Common myeloid progenitor, CD34-positive (primary cell): ENCODE data around the gene MREG.

Experiments
- CTCF ChIA-PET: fragments of 350-600 bp; sonication (Branson Sonifier 250); formaldehyde crosslinking; loops from one replicate; lab custom pipeline; 2021; ENCODE audit warnings: antibody characterized with exemption; lab: Charles Lee
- POLR2A ChIA-PET: fragments of 350-600 bp; sonication (Branson Sonifier 250); formaldehyde crosslinking; loops from one replicate; lab custom pipeline; 2021; ENCODE audit warnings: antibody characterized with exemption; lab: Charles Lee
- DNase-seq, 3 donors: peaks; one replicate each; pipeline versions ENCODE4 v3.0.0 to v3.0.0-alpha.2; 2013
- H3K27ac ChIP-seq, 2 experiments: 1 replicate in 1 of 2; 2 replicates in 1 of 2; pipeline ENCODE4 v1.7.0; 2013; ENCODE audit warnings: inconsistent platforms in 2 of 2, low read length in 2 of 2, mild to moderate bottlenecking in 2 of 2, low read depth in 1 of 2, moderate library complexity in 1 of 2; ENCODE audit not compliant: severe bottlenecking in 2 of 2, insufficient read depth in 1 of 2, poor library complexity in 1 of 2
- H3K27me3 ChIP-seq, 5 experiments: replicated peaks in 2 of 5; 1 replicate in 3 of 5; 2 replicates in 2 of 5; pipeline versions ENCODE4 v1.6.1 to v1.7.0; 2013; ENCODE audit warnings: low read length in 4 of 5, mild to moderate bottlenecking in 2 of 5, moderate library complexity in 2 of 5, inconsistent platforms in 1 of 5; ENCODE audit not compliant: insufficient read depth in 5 of 5, control insufficient read depth in 4 of 5
- H3K36me3 ChIP-seq, 4 experiments: 1 replicate in 2 of 4; 2 replicates in 2 of 4; pipeline versions ENCODE4 v1.6.1 to v1.7.0; 2013; ENCODE audit warnings: low read length in 3 of 4, control low read depth in 1 of 4, mild to moderate bottlenecking in 1 of 4; ENCODE audit not compliant: control insufficient read depth in 4 of 4, insufficient read depth in 4 of 4
- H3K4me1 ChIP-seq, 4 experiments: 1 replicate in 3 of 4; 2 replicates in 1 of 4; pipeline versions ENCODE4 v1.6.1 to v1.7.1; 2013; ENCODE audit warnings: low read length in 3 of 4, mild to moderate bottlenecking in 3 of 4, control low read depth in 1 of 4, inconsistent platforms in 1 of 4, moderate library complexity in 1 of 4; ENCODE audit not compliant: control insufficient read depth in 4 of 4, insufficient read depth in 4 of 4; ENCODE audit errors: control extremely low read depth in 1 of 4
- H3K4me3 ChIP-seq, 7 experiments: 1 replicate in 4 of 7; 2 replicates in 3 of 7; pipeline versions ENCODE4 v1.5.1 to v1.7.0; 2013; ENCODE audit warnings: mild to moderate bottlenecking in 7 of 7, low read length in 6 of 7, moderate library complexity in 6 of 7, inconsistent platforms in 2 of 7, low read depth in 2 of 7, control low read depth in 1 of 7; ENCODE audit not compliant: insufficient read depth in 4 of 7, control insufficient read depth in 1 of 7; ENCODE audit errors: extremely low read depth in 1 of 7
- H3K9me3 ChIP-seq, 5 experiments: 1 replicate in 4 of 5; 2 replicates in 1 of 5; pipeline versions ENCODE4 v1.6.1 to v1.7.1; 2013; ENCODE audit warnings: low read length in 4 of 5, mild to moderate bottlenecking in 2 of 5, inconsistent platforms in 1 of 5, low read depth in 1 of 5, moderate library complexity in 1 of 5; ENCODE audit not compliant: control insufficient read depth in 4 of 5, insufficient read depth in 2 of 5; ENCODE audit errors: control extremely low read depth in 1 of 5
- WGBS: methylation state at CpG from one replicate; pipeline ENCODE4 v1.1.5; 2013; ENCODE audit not compliant: insufficient coverage; 5-methylcytosine and 5-hydroxymethylcytosine counted together

Gene MREG

GRCh38 chr2:216051350-216051749, 38.0 kb upstream of the MREG start:
- Histone ChIP-seq H3K9me3 (no peaks in the 10 kb centered on the region), H3K4me3 (no peak overlapping the region), H3K27me3 (no peaks in the 10 kb centered on the region), H3K36me3 (peaks cover 0 to 4% (median 0%) of the 10 kb centered on the region in 4 experiments), H3K27ac (no peak overlapping the region), H3K4me1 (no peaks in the 10 kb centered on the region)
- WGBS, result 93% methylated on average over 2 of the region's 3 CpGs
- POLR2A ChIA-PET, result interaction anchor here (0.6 kb wide), 1 partner anchor 58 kb away, joined by 4 read pairs; the partner anchor contains the start of gene XRCC5
- DNase-seq, result no peak
- CTCF ChIA-PET, result interaction anchor here (0.5 to 1.9 kb wide), 5 partner anchors 9 to 85 kb away, joined by 3 to 5 read pairs (median 3); no protein-coding TSS in a partner anchor

DNA sequence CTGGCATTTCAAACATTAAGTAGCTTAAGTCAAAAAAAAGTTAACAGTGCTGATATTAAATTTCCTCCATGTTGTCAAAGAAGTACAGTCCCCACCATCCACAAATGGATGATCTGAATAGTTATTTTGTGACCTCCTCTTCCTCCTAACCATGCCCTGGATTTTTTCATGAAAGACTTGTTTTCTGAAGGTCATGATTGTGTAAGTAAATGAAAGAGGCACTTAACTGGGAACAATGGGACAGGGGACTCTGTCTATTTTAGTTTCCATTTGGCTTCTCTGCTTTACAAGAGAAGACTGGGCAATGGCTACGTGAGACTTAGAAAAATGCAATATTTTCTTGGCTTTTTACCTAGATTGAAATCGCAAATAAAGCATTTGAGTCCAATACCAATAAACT, 36.1 kb upstream of the MREG start:
- Histone ChIP-seq H3K9me3 (no peaks in the 10 kb centered on the region), H3K27ac (no peak overlapping the region), H3K27me3 (no peaks in the 10 kb centered on the region), H3K4me1 (no peaks in the 10 kb centered on the region), H3K36me3 (peaks cover 0 to 3% (median 0%) of the 10 kb centered on the region in 4 experiments), H3K4me3 (no peak overlapping the region)
- WGBS, result no CpG with 5 or more reads among the region's 2 CpGs
- POLR2A ChIA-PET, result no interaction called here
- DNase-seq, result no peak
- CTCF ChIA-PET, result interaction anchor here (1.4 to 2.9 kb wide), 2 partner anchors 12 to 16 kb away, joined by 3 to 15 read pairs; no protein-coding TSS in a partner anchor

- Histone ChIP-seq H3K27me3 (no peaks in the 10 kb centered on the region), H3K9me3 (no peaks in the 10 kb centered on the region), H3K4me1 (no peaks in the 10 kb centered on the region), H3K27ac (no peak overlapping the region), H3K4me3 (no peak overlapping the region), H3K36me3 (peaks cover 0 to 4% (median 0%) of the 10 kb centered on the region in 4 experiments)
- POLR2A ChIA-PET, result no interaction called here
- DNase-seq, result no peak
- CTCF ChIA-PET, result interaction anchor here (2.9 kb wide), 1 partner anchor 14 kb away, joined by 15 read pairs; no protein-coding TSS in a partner anchor
- WGBS, result no CpG with 5 or more reads among the region's 2 CpGs
These were observed 34.0 kb upstream of the MREG start for GRCh38 chr2:216047397-216047796.

DNA sequence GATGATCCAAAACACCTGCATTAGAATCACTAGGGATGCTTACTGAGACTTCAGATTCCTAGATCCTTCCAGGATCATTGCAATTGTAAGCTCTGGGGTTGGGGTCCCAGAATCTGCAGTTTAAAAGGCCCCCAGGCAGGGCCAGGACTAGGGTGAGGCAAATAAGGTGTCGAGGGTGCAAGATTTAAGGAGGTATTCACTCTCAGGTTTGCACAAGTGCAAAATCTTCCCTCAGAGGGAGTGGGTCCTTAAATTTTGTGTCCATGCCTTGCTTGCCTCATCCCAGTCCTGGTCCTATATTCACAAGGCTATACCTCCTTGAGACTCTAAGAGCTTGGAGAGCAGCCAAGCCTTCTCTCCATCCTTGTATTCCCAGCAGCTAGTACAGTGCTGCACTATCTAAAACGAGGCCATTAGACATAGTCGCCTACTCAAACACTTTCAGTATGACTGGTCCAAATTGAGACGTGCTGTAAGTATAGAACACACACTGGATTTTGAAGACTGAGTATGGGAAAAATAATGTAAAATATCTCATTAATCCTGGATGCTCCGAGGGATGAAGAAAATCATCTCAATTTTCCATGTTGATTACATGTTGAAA, 31.6 kb upstream of the MREG start:
- Histone ChIP-seq H3K4me1 (no peaks in the 10 kb centered on the region), H3K27ac (no peak overlapping the region), H3K27me3 (no peaks in the 10 kb centered on the region), H3K9me3 (no peaks in the 10 kb centered on the region), H3K36me3 (peaks cover 0 to 9% (median 0%) of the 10 kb centered on the region in 4 experiments), H3K4me3 (no peak overlapping the region)
- ChIA-PET POLR2A (no interaction called here), CTCF (interaction anchor here (0.8 to 2.2 kb wide), 3 partner anchors 12 to 28 kb away, joined by 3 to 8 read pairs (median 5); no protein-coding TSS in a partner anchor)
- WGBS, result 95% methylated on average over 3 of the region's 5 CpGs
- DNase-seq, result no peak

GRCh38 chr2:216043949-216044348, 30.6 kb upstream of the MREG start:
- H3K27ac ChIP-seq, result no peak overlapping the region
- H3K4me3 ChIP-seq, result no peak overlapping the region
- H3K9me3 ChIP-seq, result no peaks in the 10 kb centered on the region
- H3K27me3 ChIP-seq, result no peaks in the 10 kb centered on the region
- ChIA-PET POLR2A (no interaction called here), CTCF (interaction anchor here (2.2 to 2.4 kb wide), 2 partner anchors 10 to 11 kb away, joined by 8 to 11 read pairs; no protein-coding TSS in a partner anchor)
- WGBS, result 100% methylated on average over 2 of the region's 5 CpGs
- peaks cover 0 to 10% (median 0%) of the 10 kb centered on the region in 4 experiments for H3K36me3 ChIP-seq
- no peak for DNase-seq
- H3K4me1 ChIP-seq, result no peaks in the 10 kb centered on the region

DNA sequence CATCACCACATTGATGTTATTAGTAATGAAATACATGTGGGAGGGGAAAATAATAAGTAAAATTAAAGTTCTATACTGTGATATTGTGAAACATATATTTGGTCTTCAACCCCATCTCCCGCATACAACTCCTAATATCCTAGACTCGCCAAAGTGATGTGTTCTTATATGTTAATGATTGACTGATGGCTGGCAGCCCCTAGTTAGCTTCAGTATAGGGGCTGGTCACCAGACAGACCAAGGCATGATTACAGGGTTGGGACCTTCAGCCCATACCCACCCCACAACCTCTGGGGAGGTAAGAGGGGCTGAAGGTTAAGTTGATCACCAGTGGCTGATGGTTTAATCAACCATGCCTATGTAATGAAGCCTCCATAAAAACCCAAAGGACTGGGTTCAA, 28.1 kb upstream of the MREG start:
- POLR2A ChIA-PET, result no interaction called here
- CTCF ChIA-PET, result interaction anchor here (0.8 to 2.4 kb wide), 5 partner anchors 7 to 18 kb away, joined by 3 to 11 read pairs (median 4); no protein-coding TSS in a partner anchor
- WGBS, result no CpG with 5 or more reads among the region's 2 CpGs

DNA sequence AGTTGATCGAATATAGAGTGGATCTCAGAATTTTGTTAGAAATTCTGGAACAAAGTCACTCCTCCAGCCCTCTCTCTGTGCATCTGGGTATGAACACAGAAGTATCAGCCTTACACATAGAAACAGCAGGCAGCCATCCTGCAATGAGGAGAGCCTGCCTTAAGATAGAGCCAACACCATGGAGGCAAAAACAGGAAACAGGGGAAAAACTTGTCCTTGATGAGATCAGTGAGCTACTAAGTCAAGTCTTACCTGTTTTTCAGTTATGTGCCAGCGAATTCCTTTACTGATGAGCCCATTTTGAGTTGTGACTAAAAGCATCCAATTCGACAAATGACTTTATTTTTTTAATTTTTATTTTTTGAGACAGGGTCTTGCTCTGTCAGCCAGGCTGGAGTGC, 26.6 kb upstream of the MREG start:
- Histone ChIP-seq H3K4me3 (no peak overlapping the region), H3K36me3 (peaks cover 0 to 10% (median 0%) of the 10 kb centered on the region in 4 experiments), H3K27me3 (no peaks in the 10 kb centered on the region), H3K4me1 (no peaks in the 10 kb centered on the region), H3K27ac (no peak overlapping the region), H3K9me3 (no peaks in the 10 kb centered on the region)
- DNase-seq, result no peak
- CTCF ChIA-PET, result interaction anchor here (1.2 kb wide), 1 partner anchor 17 kb away, joined by 3 read pairs; no protein-coding TSS in a partner anchor
- WGBS, result 91% methylated on average over 2 of the region's 3 CpGs
- POLR2A ChIA-PET, result no interaction called here

More for the DNA sequence above, 28.1 kb upstream of the MREG start:
- H3K4me3 ChIP-seq, result no peak overlapping the region
- H3K27me3 ChIP-seq, result no peaks in the 10 kb centered on the region
- H3K9me3 ChIP-seq, result no peaks in the 10 kb centered on the region
- H3K36me3 ChIP-seq, result peaks cover 0 to 10% (median 0%) of the 10 kb centered on the region in 4 experiments
- no peak overlapping the region for H3K27ac ChIP-seq
- H3K4me1 ChIP-seq, result no peaks in the 10 kb centered on the region
- no peak for DNase-seq
